H54 (cell line): ENCODE measurements around the gene PLA2G15.

ENCODE experiments used
- DNase-seq: peaks from one replicate; pipeline ENCODE4 v3.0.0; 2011; ENCODE audit warnings: low spot score, mixed read lengths; ENCODE audit not compliant: insufficient read length
- FAIRE-seq: peaks from 3 replicates; lab custom pipeline; 2011; peaks lifted over from hg19 to GRCh38; lab: Jason Lieb, UNC
- POLR2A ChIP-seq: IDR thresholded peaks from 2 replicates; pipeline ENCODE4 v1.6.1; 2011; ENCODE audit warnings: low read depth, mild to moderate bottlenecking, low read length

PLA2G15 gene, protein sequence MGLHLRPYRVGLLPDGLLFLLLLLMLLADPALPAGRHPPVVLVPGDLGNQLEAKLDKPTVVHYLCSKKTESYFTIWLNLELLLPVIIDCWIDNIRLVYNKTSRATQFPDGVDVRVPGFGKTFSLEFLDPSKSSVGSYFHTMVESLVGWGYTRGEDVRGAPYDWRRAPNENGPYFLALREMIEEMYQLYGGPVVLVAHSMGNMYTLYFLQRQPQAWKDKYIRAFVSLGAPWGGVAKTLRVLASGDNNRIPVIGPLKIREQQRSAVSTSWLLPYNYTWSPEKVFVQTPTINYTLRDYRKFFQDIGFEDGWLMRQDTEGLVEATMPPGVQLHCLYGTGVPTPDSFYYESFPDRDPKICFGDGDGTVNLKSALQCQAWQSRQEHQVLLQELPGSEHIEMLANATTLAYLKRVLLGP

DNA sequence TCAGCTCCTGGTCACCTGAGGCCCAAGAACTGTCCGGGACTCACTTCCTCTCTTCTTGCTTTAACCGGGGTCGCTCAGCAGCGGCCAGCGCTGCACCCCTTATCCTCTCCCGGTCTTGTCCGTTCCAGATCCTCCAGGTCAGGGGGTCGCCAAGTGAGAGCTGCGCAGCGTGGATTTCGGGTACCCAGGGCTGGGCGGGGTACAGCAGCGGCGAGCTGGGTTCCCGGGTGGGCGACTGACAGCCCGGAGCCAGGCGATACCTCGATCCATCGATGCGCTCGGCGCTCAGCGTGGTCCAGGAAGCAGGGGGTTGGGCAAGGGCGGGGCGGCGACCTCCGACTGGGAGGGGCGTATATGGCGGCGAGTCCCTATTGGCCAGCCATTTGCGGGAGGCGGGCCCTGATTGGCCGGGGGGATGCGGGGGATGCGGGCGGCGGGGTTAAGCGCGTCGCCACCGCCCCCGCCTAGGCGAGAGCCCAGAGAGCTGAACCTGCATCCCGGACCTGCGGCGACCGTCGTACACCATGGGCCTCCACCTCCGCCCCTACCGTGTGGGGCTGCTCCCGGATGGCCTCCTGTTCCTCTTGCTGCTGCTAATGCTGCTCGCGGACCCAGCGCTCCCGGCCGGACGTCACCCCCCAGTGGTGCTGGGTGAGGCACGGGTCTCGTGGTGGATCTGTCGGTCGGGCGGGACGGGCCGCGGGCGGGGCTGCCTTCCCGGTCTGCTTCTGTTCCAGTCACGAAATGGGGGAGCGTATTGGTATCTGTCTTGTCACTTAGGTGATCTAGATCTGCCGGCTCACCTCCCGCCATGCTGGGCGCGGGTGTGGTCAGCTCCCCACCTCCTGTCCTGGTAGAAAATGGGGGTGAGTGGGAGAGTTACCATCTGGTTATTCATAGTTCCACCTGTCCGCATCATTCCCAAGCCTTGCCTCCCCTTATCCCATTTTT lies at the start of gene PLA2G15:
Gene PLA2G15 (plus strand): TSS at position 471 of the 951 bp plus-strand sequence. CDS start 54 bp downstream, at position 525.
- TF ChIP-seq POLR2A: peak; percentile 56
- FAIRE-seq: no peak
- peak; percentile 83 for DNase-seq

GRCh38 chr16:68197250-68197649 lies 47.9 kb upstream of the PLA2G15 start:
- DNase-seq: no peak
- no peak for FAIRE-seq
- no peak for TF ChIP-seq POLR2A

DNA sequence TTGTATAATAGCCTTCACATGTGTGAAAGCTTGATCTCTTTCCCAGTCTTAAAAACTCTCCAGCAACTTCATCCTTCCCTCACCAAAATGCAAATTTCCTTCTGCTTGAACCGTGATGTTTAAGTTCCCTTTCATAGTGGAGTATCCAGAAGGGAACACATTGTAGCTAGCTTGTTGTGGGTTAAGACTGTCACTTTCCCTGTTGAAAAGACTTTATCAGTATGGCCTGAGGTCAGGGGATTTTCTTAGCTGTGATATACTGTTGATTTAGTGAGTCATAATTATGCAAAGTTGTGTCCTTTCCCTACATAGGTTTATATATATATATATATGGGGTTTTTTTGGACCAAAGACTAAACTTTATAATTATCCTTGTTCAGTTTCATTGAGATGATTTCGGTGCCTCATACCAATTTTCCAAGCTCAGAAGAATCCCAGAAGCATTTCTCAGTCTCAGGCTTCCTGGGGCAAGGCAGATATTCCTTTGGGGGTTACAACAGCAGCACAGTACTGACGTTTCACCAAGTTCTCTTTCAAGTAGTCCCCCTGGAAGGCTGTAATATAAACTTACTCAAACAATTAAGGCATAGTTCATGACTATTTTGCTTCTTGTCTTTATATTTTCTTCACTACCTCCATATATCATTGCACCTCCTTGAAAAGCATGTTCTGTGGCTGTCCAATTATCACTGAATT lies 44.9 kb upstream of the PLA2G15 start:
- DNase-seq: no peak
- no peak for FAIRE-seq
- no peak for TF ChIP-seq POLR2A

- no peak for TF ChIP-seq POLR2A
- no peak for FAIRE-seq
- DNase-seq: no peak
Measured at GRCh38 chr16:68202091-68202519, 43.1 kb upstream of the PLA2G15 start.

- no peak for FAIRE-seq
Measured at GRCh38 chr16:68206245-68206644, 38.9 kb upstream of the PLA2G15 start.

DNA sequence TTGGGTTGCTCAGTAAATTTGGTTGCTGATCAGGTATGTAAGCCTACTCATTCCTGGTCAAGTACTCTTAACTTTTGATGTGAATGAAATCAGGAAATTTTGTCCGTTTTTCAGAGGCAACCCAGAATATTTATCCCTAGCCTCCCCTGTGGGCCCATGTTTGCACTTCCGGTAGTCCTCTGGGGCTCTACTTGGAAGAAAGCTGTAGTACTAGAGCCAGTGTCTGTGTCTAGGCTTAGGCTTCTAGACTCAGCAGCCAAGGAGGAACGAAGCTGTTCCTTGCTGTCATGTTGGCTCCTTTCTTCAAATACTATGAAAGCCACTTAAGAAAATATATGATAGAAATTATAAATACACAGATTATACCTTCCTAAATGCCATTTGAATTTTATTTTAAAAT lies 30.4 kb upstream of the PLA2G15 start:
- TF ChIP-seq POLR2A: no peak
- no peak for FAIRE-seq
- DNase-seq: no peak

More at GRCh38 chr16:68206245-68206644, 38.9 kb upstream of the PLA2G15 start:
- no peak for DNase-seq
- TF ChIP-seq POLR2A: no peak

DNA sequence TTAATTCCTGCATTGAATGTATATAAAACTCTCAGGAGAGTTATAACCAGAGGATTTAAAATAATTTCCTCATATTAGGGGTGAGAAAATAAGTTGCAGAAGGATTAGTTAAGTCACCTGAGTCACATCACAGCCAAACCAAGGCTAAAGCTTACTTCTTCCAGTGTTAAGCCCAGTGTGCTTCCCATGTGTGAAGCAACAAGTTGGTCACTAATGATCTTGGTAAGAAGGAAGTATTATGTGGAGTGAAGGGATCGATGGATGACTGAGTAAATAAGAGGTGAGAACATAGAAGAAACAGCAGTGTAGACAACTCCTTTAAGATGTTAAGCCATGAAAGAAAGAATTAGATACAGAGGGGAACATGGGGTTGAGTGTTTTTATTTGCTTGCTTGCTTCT lies 29.9 kb upstream of the PLA2G15 start:
- DNase-seq (no peak), FAIRE-seq (no peak)
- TF ChIP-seq POLR2A: no peak

DNA sequence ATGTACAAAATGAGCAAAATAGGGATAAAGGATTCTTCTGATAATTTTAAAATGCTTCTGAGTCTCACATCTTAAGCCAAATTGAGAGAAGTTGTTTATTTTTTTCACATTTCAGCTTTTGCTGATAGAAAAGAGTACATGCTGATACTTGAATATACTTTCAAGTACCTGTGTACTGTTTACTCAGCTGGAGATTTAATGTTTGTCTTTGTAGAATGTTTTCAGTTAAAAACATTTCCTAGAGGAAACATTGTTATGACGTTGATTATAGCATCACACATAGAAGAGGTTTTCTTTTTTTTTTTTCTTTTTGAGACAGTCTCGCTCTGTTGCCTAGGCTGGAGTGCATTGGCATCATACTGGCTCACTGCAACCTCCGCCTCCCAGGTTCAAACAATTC lies 28.9 kb upstream of the PLA2G15 start:
- FAIRE-seq (no peak), DNase-seq (no peak)
- no peak for TF ChIP-seq POLR2A

GRCh38 chr16:68217506-68217905 lies 27.7 kb upstream of the PLA2G15 start:
- FAIRE-seq (no peak), DNase-seq (no peak)
- TF ChIP-seq POLR2A: no peak

DNA sequence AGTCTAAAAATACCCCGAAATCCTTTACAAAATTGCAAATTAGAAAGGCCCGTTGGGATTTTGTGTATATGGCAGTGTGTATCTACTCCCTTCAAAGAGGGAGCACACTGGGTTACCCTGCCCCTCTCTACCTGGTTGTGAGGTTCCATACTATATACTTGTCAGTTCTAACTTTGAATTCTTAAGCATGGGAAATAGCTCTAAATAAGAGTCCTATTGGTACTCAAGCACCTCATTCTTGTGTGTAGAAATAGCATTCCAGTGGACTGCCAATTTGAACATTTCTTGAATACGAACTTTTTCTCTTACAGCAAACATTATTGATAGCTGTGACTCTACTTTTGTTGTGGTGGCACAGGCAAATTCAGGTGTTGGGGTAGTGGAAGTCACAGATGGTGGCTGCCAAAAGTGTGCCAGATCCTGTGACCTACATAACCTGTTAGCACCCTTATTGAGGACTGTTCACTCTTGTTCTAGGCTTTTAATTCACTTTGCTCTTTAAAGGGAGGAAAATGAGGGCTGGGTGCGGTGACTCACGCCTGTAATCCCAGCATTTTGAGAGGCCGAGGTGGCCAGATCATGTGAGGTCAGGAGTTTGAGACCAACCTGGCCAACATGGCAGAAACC lies 25.3 kb upstream of the PLA2G15 start:
- FAIRE-seq (no peak), DNase-seq (no peak)
- no peak for TF ChIP-seq POLR2A

GRCh38 chr16:68223072-68223471 lies 22.1 kb upstream of the PLA2G15 start:
- TF ChIP-seq POLR2A: no peak
- FAIRE-seq (no peak), DNase-seq (no peak)

DNA sequence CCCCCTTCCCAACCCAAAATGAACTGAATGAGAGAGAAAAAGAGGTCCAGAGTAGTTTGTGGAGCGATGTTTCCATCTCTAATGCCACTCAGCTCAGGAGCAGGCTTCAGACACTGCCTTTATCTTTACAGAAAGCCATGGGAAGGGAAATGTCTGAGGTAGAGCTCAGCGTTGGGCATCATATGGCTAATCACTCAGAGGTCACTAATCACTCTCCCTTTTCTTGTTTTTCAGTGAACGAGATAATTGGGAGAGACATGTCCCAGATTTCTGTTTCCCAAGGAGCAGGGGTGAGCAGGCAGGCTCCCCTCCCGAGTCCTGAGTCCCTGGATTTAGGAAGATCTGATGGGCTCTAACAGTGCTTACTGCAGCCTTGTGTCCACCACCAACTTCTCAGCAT lies 19.1 kb upstream of the PLA2G15 start:
- FAIRE-seq (no peak), DNase-seq (no peak)

GRCh38 chr16:68227183-68227793 lies 17.9 kb upstream of the PLA2G15 start:
- FAIRE-seq (no peak), DNase-seq (no peak)
- no peak for TF ChIP-seq POLR2A

More for the DNA sequence above, 19.1 kb upstream of the PLA2G15 start:
- TF ChIP-seq POLR2A: no peak
